ENCODE results near the gene MTR.

DNA sequence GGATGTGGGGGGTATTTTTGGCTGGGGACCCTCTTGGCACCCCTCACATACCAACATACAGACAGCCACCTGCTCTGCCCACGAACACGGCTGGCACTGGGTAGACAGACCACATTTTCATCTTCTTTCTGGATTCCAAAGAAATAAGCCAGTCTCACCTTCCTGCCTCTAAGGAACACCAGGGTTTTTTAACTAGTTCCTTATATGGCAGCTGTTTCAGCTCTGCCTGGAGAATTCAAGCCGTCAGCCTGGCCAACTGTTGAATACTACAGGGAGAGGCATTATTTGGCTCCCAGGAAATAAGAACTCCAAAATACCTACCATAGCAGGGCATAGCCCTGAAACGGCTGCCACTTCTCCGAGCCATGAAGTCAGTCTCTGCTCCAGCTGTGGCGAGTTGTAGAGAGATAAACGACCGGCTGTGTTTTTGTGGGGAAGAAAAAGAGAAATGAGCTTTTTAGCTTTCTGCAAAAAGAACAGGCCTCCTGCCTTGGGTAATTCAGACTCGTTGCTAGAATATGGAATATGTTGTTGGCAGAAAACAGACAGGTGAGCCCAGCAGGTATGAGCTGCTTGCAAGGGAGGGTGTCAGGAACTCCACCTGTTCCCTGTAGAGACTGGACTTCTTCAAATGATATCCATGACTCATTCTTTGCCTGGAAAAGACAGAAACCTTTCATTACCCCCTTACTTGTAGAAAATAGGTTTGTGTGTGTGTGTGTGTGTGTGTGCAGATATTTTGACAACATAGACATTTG is 157.3 kb downstream of the MTR start:
- TF ChIP-seq ZNF274 (IDR thresholded peaks at IDR 0.05; ENCODE audit: borderline replicate concordance, low read depth, low read length) (no peak), MYC (IDR thresholded peaks at IDR 0.05; ENCODE audit: low read depth, low read length) (no peak), MYC (CRISPR knock-in tag; IDR thresholded peaks at IDR 0.05; ENCODE audit: borderline replicate concordance, low read depth) (no peak), ZNF561 (CRISPR knock-in tag; conservative IDR thresholded peaks at IDR 0.05) (no peak), ZSCAN29 (IDR thresholded peaks at IDR 0.05) (no peak)
- TF ChIP-seq, protein P1, sequence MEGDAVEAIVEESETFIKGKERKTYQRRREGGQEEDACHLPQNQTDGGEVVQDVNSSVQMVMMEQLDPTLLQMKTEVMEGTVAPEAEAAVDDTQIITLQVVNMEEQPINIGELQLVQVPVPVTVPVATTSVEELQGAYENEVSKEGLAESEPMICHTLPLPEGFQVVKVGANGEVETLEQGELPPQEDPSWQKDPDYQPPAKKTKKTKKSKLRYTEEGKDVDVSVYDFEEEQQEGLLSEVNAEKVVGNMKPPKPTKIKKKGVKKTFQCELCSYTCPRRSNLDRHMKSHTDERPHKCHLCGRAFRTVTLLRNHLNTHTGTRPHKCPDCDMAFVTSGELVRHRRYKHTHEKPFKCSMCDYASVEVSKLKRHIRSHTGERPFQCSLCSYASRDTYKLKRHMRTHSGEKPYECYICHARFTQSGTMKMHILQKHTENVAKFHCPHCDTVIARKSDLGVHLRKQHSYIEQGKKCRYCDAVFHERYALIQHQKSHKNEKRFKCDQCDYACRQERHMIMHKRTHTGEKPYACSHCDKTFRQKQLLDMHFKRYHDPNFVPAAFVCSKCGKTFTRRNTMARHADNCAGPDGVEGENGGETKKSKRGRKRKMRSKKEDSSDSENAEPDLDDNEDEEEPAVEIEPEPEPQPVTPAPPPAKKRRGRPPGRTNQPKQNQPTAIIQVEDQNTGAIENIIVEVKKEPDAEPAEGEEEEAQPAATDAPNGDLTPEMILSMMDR (IDR thresholded peaks at IDR 0.05 in 2 of 3, conservative IDR thresholded peaks at IDR 0.05 in 1 of 3; ENCODE audit: insufficient read depth in 2 of 3, low read depth in 1 of 3, low read length in 3 of 3), result no peak

Measured in K562 (cell line).